GM19328 (cell line): ENCODE data around the gene PVALEF.

Experiments
- ATAC-seq: cut with Tn5 transposase; IDR thresholded peaks from one replicate; pipeline ENCODE4 v1.9.1; 2021; ENCODE audit warnings: mild to moderate bottlenecking, moderate library complexity; ENCODE audit not compliant: unreplicated experiment

PVALEF gene

DNA sequence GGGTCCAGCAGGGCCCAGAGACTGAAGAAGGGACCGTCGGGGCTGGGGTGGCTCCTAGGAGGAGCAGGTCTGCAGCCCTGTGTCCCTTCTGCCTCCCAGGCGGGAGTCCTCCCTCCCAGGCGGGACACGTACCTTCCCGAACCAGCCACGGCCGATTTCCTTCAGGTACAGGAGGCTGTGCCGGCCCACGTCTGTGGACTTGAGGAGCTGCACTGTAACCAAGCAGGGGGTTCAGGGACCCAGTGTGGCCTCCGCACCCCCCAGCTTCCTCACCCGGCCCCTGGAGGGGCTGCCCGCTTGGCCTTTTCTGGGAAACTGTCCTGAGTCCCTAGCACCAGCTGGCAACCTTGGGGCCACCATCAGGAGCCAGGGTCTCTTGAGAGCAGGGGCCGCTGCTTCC is 37.0 kb upstream of the PVALEF start:
- no peak for ATAC-seq

DNA sequence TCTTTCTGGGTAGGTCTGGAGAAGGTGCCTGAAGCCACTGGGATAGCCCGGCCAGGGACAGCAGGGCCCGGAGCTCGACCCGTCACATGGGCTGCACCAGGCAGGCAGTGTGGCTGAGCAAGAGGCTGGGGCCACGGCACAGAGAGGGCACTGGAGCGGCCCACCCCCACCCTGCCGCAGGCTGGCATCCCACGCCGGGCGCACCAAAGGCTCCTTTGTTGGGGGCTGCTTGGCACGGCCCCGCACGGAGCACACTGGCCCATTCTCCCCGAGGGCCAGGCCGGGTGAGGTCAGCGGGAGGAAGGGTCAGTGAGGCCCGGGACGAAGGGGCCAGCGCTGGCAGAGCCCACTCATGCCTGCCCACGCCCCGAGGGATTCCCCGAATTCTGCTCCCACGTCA is 36.5 kb upstream of the PVALEF start:
- no peak for ATAC-seq

DNA sequence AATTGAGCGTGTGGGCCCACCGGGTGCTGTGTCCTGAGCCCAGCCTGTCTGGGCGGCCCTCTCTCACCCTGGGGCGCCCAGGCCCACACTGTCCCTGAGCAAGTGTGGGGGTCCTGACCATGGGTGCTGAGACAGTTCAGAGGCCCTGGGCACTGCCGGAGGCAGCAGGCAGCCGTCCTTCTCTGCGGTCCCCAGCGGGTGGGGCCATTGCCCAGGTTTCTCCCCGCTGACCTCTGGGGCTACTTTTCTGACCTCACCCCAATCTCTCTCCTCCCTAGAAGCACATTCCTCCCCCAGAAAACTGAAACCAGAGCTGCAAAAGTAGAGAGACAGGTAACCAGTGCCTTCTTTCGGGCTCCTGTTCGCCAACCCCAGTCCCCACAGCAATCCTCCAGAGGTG is 36.0 kb upstream of the PVALEF start:
- no peak for ATAC-seq

DNA sequence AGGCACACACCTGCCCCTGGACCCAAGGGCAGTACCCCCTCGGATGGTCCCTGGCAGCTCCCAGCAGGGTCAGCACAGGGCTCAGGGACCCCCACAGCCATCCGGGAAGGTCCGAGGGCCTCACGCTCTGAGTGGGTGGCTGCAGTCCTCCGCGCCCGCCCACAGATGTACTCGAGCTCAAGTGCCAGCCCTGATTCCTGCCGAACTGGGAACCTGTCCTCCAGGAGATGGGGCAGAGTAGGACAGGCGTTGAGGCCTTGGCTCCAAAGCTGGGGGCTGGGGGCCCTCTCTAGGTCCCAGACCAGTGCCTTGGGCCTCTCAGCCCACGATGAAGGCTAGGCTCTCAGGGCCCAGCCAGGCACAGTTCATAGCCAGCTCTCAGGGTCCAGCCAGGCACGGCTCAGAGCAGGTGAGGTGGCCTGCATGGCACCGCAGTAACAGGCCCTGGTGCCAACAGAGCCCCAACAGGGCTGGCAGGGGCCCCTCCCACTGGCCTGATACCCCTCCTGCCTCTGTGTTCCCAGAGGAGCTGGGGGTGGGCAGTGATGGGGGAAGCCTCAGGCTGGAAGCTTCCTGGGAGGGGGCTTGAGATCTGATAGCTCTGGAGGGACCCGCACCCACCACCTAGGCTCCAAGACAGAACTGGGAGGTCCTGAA is 35.5 kb upstream of the PVALEF start:
- ATAC-seq: no peak

DNA sequence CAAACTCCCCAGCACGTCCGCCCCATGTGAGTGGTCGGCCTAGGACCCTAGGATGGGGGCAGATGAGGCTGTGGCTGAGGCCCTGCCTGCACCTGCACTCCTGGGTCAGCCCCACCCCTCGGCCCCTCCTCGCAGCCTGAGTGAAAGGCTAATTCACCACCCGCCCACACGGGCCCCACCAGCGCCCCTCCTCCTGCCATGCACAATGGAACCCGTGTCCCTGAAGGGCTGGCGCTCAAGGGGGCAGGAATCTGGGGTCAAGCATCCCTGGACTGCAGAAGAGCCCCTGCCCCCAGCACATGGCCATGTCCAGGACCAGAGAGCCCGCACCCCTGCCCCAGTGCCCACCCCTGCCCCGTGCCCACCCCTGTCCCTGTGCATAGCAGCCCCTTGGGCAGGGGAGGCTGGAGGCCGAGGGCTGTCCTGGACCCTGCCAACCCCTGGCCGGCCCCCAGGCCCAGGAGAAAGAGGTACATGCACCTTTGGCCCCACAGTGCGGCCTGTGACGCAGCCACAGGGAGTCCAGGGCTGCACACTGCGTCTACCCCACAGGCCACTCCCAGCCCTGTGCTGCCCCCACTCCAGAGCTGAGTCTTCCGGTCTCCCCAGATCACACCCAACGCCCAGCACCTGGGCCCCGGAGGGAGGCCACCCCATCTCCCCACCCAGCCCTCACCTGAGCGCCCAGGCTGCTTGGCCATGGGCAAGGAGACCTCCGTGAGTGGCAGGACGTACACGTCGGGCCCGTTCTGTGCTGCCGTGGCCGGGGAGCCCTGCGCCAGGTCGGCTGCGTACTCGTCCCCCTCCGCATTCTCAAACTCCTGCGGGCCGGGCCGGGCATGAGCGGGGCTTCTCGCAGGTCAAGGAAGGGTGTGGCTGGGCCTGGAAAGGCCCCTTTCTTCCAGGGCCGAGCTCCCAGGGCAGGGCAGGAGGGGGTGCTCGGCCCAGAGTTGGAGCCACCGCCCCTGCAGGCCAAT is 34.6 kb upstream of the PVALEF start:
- ATAC-seq: no peak

DNA sequence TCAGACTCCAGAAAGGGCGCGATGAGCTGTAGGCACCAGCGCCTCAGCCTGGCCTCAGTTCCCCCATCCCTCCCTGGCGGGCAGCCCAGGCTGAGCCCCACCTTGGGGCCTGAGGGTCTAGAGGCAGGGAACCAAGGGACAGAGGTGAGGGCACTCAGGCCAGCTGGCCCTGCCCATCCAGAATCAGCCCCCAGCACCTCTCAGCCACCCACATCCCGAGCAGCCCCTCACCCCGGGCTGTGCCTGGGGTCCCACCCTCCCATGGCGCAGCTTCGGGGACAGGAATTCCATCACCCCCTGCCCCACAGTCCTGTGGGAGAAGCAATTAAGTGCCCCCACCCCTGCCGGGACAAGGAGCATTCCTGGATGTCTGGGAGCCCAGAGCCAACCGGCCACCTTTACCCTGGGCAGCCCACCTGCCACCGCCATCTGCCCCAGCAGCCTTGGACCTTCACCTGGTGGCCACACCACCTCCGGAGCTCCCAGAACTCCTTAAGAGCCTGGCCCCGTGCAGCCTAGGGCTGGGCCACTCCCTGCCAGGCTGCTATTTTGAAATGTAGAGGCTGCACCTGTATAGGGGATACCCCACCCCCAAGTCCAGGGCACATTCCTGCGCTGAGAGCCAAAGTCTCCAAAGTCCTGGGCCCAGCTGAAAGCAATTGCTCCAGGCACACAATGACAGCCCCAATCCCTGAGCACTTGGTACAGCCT is 33.7 kb upstream of the PVALEF start:
- ATAC-seq: no peak

DNA sequence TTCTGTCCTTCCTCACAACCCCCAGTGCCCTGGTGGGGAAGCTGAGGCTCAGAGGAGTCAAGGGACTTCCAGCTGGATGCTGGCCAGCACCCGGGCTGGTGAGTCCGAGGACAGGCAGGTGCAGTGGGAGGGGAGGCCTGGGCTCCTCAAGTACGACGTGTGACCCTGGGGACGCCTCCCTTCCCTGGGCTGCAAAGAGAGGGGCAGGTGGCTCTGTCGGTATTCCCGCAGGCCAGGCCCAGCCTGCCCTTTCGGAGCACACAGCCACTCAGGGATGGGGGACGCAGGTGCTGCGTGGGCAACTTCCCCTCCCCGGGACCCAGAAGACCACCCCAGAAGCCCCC is 33.1 kb upstream of the PVALEF start:
- ATAC-seq: no peak

DNA sequence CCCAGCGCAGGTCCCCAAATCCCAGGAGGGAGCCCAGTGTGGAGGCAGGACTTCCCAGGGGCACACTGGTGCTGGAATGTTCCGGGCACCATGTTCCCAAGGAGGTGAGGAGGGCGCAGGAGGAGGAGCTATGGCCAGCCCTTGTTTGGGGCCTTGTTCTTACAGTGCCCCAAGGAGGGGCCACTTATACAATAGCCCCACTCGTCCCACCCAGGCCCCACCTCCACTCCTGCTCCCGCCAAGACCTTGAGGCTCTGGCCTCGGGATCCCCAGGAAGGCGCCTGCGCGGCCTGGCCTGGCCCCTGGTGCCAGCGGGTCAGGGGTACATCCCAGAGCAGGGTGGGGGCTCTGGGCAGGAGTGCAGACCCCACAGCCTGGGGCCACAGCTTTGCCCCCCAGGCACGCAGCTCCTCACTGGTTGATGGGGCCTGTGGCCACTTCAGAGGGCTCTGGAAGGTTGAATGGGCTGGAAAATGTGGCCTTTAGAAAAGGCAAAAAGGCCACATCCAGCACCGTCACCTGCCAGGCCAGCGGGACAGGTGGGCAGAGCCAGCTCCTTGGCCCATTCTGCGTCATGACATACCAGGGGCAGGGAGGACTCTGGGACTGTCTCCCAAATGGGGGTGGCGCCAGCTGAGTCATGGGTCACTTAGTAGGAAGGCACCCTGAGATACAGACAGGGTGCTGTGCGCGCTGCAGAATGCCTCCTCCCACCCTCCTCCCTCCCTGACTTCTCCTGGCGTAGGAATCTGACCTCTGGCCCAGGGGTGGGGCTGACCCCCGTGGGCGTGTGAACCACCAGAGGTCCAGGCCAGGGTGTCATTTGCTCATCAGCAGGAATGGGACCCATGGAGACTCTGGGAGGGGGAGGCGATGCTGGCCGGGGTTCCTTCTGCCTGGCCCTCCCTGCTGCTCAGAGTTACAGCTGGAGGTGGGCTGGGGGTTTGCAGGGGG is 32.3 kb upstream of the PVALEF start:
- ATAC-seq: no peak

DNA sequence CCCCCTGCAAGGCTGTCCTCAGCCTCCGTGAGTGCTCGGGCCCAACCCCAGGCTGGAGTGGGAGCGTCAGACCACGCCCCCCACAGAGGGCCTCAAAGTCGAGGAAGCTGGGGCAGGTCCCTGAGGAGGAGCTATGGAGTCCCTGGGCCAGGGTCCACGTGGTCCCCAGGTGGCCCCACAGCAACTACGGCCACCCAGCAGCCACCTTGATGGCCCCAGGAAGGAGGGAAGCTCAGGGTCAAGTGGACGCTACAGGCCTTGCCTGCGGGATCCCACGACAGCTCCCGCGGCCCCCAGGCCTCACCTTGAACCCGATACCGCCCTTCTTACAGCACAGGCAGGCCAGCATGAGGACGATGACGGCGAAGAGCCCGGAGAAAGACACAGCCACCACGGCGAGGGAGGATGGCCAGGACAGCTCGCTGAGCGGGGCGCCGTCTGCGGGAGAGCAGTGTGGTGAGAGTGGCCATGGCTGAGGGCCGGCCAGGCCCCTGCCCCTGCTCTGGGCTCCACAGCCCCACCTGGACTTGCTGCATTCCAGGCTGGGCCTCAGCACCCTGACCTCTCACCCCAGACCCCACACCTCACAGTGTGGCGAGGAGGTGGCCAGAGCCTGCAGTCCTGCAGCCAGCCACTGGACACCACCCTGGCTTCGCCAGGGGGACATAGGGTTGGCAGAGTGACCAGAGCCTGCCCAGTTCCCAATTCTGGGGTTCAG is 31.1 kb upstream of the PVALEF start:
- no peak for ATAC-seq

DNA sequence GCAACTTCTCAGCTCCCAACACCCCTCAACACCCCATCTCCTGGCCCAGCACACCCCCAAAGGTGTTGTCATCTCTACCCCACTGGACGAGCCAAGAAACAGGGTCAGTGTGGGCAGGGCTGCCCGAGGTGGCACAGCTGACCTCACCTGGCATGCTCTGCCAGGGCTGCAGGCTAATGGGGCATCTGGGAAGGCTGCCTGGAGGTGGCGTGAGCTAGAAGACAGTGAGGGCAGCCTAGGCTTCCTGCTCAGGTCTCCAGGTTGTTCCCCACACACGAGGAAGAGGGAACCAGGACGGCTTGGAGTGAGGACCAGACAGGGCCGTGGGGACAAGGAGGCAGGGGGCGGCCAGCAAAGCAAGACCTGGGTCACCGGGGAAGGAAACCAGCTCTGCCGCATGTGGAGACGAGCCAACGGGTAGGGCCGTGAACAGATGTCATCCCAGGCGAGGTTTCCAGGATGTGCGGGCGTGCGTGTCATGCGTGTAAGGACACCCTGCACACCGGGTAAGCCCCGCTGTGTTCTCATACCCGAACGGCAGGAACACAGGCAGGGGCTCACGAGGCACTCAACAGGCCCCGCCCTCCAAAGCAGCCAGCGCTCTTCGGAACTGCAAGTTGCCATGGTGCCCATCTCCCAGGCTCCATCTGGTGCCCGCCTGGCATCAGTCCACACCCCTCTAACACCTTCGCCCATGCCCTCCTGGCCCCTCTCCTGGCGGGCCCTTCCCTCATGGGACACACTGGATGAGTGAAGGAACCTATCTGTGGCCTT is 29.6 kb upstream of the PVALEF start:
- no peak for ATAC-seq

DNA sequence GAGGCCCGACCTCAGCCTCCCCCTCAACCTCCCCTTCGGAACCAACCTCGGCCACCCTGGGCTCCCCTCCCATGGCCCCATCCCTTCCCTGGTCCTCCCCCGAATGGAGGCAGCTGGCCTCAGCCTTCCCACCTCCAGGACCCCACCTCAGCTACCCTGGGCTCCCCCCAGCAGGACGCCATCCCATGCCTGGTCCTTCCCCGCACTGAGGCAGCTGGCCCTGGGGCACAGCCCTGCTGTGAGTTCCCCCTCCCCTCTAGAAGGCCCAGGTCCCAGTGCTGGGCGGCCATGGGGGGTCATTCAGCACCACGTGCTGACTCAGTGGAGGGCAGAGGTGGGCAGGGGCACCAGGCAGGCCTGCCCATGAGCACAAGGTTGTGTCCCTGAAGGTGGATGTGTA is 28.9 kb upstream of the PVALEF start:
- ATAC-seq: no peak

DNA sequence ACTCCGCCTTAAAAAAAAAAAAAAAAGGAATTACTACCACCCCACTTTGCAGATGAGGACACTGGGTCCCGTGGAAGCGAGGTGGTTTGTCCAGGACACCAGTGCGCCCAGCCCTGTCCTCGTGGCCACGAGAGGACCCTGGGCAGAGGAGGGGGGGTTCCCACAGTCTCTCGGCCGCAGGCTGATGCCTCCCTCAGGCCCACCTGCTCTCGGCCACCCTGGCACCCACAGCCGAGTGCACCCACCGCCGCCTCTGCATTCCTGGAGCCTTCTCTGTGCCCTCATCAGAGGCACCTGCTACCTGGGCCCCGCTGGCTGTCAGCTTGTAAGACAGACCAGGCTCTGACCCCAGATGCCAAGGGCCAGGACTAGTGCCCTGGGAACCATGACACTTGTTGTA is 28.1 kb upstream of the PVALEF start:
- no peak for ATAC-seq

DNA sequence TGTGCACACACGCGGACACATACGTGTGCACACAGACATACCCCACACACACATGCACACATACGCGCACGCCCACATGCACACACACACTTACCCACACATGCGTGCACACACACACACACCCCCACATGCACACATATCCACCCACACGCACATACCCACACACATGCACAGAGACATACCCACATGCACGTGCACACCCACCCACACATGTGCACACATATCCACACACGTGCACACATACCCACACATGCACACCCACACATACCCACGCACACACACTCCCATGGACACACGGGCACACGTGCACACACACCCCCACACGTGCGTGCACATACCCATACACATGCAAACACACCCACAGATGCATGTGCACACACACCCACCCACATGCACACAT is 27.2 kb upstream of the PVALEF start:
- ATAC-seq: no peak

DNA sequence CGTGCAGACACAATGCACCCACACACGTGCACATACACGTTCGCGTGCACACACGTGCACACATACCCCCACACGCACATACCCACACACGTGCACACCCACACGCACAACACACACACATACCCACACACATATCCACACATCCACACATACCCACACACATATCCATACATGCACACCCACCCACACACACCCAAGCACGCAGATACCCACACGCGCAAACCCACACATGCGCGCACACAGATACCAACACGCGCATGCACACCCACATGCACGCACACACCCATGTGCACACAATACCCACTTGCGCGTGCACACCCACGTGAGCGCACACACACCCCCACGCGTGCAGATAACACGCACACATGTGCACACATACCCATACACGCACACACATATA is 26.8 kb upstream of the PVALEF start:
- no peak for ATAC-seq

DNA sequence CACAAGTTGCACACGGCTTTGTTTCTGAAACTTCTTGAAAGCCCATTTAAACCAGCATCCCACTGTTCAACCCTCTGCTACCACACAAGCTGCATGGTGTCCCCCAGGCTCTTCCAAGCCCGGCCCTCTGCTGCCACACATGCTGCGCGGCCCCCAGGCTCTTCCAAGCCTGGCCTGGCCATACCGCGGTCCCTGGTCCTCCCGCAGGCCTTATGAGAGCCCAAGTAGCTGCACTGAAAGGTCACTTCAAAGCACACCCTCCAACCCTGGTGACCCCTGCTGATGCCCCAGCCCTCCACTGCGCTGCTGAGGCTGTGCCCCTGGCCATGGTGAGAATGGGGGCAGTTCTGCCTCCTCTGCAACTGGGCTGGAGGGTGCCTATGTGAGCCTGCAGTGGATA is 25.9 kb upstream of the PVALEF start:
- ATAC-seq: no peak

DNA sequence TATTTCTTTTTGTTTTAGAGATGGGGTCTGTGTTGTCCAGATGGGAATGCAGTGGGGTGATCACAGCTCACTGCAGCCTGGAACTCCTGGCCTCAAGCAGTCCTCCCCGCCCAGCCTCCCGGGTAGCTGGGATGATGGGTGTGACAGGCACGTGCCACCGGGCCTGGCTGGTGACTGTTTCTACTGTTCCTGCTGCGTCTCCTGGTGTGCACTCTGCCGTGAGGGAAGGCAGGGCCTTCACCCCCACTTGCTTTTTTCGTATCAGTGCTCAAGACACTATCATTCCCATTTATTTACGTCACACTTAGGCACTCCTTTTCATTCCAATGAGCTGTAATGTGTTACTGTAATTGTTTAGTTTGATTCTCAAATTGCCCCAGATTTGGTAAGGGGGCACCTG is 25.3 kb upstream of the PVALEF start:
- no peak for ATAC-seq

DNA sequence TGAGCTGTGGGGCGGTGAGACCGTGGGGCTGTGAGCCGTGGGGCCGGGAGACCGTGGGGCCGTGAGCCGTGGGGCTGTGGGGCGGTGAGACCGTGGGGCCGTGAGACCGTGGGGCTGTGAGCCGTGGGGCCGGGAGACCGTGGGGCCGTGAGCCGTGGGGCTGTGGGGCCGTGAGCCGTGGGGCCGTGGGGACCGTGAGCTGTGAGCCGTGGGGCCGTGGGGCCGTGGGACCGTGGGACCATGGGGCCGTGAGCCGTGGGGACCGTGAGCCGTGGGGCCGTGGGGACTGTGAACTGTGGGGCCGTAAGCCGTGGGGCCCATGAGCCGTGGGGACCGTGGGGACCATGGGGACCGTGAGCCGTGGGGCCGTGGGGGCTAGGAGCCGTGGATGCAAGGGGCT is 24.6 kb upstream of the PVALEF start:
- no peak for ATAC-seq

DNA sequence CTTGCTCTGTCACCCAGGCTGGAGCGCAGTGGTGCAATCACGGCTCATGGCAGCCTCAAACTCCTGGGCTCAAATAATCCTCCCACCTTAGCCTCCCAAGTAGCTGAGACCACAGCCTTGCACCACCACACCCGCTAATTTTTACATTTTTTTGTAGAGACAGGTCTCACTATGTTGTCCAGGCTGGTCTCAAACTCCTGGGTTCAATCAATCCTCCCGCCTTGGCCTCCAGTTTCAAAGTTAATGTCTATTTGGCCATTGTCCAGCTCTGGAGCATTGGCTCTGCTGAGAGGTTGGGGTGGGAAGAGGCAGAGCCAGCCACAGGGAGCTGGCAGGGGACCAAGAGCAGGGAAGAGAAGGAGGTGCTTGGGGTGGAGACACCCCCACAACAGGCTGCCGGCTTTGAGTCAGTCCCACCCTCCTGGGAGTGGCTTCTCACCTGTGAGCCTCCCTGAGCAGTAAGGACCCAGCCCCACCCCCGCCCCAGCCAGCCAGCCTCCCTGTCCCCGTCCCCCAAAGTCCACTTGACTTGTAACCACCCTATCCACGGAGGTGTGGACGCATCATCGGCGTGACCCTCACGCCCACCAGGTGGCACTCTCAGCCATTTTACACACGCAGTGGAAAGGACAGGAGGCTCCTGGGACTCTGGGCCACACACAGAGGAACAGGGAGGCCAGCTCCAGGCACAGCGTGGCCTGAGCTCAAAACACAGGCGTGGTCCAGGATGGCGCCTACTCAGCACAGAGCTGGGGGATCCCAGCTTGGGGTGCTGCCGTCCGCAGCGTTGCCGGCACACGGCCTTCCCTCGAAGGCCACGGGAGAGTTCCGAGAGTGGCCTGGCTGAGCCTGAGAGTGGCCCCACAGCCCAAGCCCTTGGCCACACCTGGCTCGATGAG is 22.8 kb upstream of the PVALEF start:
- no peak for ATAC-seq

DNA sequence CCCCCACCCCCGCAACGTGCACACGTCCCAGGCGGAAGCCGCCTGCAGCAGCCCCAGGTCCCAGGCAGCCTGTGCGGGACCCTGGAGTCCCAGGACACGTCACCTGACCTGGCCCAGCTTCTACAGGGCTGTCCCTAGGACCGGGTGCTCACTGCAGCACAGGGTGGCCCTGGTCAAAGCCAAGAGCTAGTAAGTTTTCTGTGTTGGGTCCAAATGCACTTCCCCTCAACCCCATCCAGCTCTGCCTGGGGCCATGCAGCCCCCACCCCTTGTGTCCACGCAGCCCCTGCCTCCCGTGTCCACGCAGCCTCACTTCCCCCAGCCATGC is 22.1 kb upstream of the PVALEF start:
- no peak for ATAC-seq
